GM04504 (cell line): ENCODE data around the gene FUT3.

ENCODE experiments used
- DNase-seq: peaks from one replicate; pipeline ENCODE4 v3.0.0-alpha.2; 2012; ENCODE audit warnings: low read depth

The FUT3 gene

DNA sequence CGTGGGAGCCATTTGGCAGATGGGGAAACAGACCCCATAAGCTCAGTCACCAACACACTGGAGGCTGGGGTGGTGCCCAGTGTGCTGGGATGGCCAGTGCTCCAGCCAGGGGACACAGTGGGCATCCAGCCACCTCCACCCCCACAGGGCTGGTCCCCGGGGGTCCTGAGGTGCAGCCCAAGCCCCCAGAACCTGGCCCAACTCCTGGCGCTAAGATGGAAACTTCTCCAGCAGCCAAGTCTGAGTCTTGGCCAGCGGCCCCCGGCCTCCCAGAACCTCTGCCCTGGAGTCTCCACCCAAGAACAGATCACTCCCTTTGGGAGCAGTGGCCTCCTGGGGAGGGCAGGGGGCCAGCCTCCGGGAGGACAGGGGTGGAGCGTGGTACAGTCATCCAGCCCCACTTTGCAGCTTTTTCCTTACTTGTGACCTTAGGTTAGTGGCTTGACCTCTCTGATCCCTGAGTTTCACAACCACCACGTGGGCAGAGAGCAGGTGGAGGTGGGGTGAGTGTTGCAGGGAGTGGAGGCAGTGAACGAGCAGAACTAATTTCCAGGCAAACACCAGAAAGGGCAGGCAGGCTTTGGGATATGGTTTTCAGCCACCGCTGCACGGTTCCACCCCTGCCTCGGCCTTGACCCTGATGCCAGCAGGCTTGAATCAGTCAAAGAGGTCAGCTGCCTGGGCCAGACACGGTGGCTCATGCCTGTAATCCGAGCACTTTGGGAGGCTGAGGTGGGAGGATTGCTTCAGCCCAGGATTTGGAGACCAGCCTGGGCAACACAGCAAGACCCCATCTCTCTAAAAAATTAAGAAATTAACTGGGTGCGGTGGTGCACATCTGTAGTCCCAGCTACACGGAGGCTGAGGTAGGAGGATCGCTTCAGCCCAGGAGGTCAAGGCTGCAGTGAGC, 50.6 kb downstream of the FUT3 start:
- no peak for DNase-seq

DNA sequence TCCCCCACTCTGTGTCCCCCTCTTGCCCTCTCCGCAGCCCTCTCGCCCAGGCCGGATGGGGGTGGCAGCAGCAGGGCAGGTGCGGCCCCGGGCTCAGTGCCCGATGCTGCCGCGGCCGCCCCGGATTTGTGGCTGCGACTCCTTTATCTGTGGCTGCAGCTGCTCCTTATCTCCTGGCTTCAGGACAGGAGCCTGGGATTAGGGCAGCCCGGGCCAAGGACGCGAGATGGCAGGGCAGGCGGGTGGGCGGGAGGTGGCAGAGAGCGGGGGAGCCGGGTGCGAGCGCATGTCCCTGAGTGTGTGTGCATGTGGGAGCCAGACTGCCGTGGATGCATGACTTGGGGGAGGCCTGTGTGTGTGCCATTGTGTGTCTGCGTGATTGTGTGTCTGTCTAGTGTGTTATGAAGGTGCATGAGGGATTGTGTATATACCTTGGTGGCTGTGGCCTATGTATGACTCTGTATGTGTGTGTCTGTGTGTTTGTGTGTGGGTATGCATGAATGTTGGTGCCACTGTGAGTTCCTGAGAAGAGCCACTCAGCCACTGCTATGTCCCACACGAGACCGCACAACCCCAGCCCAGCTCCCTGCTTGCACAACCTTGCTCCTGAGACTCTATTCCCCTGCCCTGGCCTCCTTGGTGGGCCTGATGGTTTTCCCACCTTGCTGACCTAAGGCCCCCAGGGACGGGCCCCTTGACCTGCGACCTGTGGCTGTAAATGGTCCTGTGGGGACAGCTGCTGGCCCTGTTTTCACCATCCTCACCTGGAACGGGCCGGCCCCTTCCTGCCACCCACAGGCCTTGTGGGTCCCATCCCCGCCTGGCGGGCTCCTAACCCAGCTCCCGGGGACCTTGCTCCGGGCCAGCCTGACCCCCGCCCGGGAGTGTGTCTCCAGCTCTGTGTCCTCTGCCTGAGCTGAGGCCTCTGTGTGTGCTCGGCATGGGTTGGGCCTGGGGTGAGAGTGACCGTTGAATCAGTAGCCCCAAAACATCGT, 51.7 kb downstream of the FUT3 start:
- no peak for DNase-seq

DNA sequence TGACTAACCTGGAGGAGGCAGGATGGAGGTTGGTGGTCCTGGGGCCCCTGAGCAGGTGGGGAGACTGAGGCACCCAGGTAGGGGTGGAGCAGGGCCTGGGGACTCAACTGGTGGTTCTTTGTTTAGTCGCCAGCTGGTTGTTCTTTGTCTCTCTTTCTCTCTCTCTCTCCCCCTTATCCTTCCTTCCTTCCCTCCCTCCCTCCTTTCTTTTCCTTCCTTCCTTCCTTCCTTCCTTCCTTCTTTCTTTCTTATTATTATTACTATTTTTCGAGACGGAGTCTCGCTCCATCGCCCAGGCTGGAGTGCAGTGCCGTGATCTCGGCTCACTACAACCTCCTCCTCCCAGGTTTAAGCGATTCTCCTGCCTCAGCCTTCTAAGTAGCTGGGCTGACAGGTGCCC, 53.0 kb downstream of the FUT3 start:
- no peak for DNase-seq

- DNase-seq, result no peak
Measured at GRCh38 chr19:5795382-5795919, 55.8 kb downstream of the FUT3 start.

GRCh38 chr19:5793188-5793587, 58.1 kb downstream of the FUT3 start:
- no peak for DNase-seq
